Limb (tissue), 2 donors: Measurements from ENCODE around the gene EPHA4.

Experiments
- DNase-seq, 2 donors: peaks; one replicate each; pipeline ENCODE4 v3.0.0-alpha.2; 2016; ENCODE audit errors: extremely low spot score in 2 of 2

The EPHA4 gene

GRCh38 chr2:221504905-221505304 is 67.2 kb downstream of the EPHA4 start:
- DNase-seq: no peak

- DNase-seq: no peak
Observed at GRCh38 chr2:221503965-221504364, 68.1 kb downstream of the EPHA4 start.

DNA sequence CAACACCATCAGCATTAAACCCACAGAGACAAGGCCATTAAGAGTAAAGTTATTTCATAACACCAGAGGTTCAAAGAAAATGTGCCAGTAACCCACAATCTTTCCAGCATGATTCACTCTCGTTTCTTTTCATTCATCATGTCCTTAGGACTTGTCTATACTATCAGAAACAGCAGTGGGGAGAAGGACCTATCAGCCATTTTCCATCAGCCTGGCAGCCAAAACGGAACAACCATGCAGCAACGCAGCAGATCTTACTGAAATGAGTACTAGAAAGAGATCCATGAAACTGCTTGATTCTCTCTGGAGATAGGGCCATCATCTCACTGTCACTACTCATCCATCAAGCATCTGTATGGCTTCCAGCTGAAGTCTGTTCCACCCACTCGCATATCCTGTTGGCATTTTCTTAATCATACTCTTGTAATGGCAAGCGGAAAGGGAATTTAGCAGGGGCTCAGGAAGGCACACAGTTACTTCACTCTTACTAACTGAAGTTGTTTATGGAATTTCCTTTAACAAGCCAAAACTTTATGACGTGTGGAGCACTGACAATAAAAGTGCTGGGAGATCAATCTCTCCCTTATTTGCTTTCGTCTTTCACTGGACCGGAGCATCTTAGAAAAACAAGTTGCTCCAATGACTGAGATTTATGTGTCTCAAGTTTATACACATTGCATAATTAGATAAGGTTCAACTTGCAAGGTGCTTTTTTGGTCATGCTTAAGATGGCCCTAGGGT is 69.7 kb downstream of the EPHA4 start:
- no peak for DNase-seq

DNA sequence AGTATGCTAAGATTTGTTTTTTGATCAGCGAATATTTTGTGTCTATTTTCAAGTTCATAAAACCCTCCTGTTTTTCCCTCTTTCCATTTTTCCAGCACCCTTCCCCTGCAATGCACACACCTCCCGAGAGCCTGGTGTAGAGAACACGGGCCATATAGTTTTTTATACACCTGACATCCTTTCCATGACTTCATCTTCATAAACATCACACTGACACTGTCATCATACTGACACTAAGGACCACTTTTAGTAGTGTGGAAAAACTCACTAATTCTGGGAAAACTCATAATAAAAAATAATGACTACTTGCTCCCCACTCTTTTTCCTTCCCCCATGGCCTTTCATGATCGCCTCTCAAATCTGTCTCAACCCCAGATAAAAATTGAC is 70.2 kb downstream of the EPHA4 start:
- DNase-seq: no peak

DNA sequence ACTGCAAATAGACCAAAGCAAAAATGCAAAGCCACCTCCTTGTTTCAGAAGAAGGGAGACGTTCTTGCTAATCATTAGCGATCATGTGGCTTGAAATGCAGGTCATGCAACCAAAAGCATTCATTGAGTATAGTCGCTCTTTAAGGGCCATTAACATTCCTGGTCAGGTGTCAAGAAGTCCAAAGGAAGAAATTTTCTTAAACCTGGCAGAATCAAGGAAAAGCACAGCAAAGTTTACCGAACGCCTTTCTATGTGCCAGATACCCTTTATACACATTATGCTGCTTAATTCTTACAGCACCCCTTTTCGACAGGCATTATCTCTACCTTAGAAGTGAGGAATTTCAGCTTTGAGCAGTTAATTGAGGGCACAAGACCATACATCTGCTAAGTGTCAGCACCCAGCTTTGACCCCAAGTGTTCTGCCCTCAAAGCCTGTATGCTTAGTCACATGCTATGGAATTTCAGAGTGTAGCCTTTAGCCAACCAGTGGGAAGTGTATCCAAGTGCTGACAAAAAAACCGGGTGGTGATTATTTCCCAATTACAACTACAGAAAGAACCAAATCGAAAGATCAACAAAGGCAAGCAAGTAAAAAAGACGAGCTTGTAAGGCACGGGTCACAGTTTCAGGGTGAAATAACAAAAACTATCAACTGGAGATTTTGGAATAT is 70.8 kb downstream of the EPHA4 start:
- no peak for DNase-seq

- no peak for DNase-seq
Observed at GRCh38 chr2:221500501-221501209, 71.4 kb downstream of the EPHA4 start.

DNA sequence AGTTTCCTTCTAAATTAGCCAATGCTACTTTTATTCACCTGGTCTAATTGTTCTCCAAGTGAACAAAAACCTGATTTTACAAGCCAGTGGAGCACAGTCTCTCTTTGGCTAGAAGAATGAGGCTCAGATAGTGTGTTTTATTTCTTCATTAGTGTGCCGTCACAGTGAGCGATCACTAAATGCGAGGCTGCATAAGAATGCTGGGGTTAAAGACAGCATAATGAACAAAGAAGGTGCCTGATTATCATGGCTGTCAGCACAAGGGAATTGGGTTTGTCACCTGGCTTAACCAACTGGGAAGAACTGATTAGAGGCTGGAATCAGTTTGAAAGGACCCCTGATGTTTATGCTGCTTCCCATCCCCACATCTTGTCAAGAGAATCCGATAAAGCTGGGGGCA is 76.4 kb downstream of the EPHA4 start:
- no peak for DNase-seq

DNA sequence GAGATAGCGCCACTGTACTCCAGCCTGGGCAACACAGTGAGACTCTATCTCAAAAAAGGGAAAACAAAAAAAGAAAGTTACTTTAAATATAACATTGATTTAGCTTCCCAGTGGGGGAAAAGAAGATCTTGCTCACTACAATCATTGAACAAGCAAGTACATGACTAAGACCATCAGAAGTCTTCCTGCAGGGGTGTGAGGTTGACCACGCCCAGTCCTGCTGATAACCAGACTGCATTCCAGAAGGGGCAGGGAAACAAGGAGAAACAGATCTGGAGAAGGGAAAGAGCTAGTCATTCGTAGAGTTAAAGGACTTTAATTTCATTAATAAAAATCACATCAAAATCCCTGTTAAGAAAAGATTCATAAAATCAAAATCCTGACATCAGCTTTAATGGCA is 77.5 kb downstream of the EPHA4 start:
- no peak for DNase-seq

GRCh38 chr2:221493391-221493790 is 78.7 kb downstream of the EPHA4 start:
- no peak for DNase-seq

- DNase-seq: no peak
Observed at GRCh38 chr2:221492636-221493035, 79.5 kb downstream of the EPHA4 start.

- no peak for DNase-seq
Observed at GRCh38 chr2:221490506-221491060, 81.5 kb downstream of the EPHA4 start.

GRCh38 chr2:221488136-221488807 is 83.8 kb downstream of the EPHA4 start:
- no peak for DNase-seq

GRCh38 chr2:221486106-221486505 is 86.0 kb downstream of the EPHA4 start:
- DNase-seq: no peak

DNA sequence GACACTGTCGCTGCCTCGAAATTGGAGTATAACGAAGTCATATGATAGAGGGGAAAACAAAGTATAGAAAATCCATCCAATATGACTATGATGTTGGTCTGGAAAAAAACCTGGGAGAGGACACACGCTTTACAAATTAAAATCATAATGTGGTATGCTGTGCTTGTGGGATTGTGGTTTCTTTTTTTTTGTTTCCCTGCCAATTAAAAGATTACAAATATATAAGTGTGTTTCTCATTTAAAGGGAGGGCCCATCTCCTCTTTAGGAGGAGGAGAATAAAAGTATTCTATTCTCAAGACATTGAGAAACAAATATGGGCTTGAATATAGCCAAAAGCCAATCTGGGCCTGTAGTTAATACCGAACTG is 86.6 kb downstream of the EPHA4 start:
- DNase-seq: no peak

- DNase-seq: no peak
Observed at GRCh38 chr2:221484761-221485502, 87.2 kb downstream of the EPHA4 start.

DNA sequence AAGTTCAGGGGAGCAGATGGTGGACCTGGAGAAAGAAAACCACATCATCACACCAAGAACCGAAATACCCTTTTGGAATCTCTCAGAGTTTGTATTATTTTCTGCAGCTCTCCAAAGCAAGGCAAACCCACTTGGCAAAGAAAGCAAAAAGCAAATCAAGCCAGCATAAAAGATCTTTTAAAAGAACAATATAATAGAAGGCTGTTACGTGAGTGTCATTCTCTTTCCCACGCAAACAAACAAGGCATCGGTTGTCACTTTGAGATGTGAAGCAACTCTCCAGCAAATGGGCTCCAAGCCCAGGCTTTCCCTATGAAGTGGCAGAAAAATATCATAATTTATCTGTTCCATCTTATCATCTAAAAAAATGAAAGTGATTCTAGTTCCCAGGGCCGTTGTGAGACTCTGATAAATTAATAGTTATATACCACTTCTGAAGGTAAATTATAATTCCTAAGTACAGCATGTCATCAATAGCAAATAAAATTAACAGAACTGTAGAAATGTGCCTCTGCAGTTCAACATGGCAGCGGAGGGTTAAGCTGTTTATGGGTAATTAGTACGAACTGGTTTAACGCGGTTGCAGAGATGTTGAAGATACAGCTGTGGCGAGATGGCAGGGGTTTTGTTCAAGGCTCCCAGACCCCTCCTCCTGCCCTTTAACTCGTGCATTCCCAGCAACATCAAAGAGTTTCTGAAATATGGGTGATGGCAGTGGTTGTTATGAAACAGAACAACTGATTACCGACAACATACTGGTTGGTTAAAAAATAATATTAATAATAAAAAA is 89.2 kb downstream of the EPHA4 start:
- no peak for DNase-seq

DNA sequence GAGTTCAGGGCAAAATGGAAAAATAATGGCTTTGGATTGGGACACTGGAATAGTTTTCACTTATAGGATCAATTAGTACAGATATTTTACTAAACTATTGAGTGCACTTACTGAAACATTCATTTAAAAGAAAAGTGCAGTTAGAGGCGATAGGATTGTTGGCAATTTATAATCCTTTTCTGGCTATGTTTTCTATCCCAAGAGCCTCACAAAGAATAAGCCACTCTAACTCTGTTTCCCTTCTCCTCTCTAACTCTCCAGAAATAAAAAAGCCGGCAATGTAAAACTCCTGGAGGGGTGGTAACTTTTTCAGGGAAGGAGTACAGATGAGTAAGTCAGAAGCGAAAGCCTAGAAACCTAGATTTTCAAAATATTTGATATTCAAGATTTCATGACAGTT is 91.3 kb downstream of the EPHA4 start:
- no peak for DNase-seq

GRCh38 chr2:221480163-221480562 is 91.9 kb downstream of the EPHA4 start:
- peak in 1 of 2 donors; percentile 64 for DNase-seq

DNA sequence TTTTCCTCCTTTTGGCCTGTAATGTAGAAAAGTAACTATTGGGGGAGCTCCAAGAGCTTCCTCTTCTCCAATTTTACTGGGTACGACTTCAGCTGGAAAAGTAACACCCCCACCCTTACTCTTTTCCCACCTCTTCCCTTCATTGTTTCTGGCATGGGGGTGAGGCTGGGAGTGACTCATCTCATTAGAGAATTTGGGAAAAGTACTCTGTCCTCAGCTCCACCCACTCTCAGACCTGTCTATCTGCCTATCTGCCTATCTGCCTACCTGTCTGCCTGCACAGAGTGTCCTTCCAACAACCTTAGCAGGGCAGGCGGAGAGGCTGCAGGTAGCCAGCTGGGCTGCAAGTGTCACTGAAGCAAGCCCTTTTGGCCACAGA is 93.6 kb downstream of the EPHA4 start:
- no peak for DNase-seq

- DNase-seq: no peak
Observed at GRCh38 chr2:221477714-221478484, 94.2 kb downstream of the EPHA4 start.
